Heart left ventricle (tissue), 16 donors: ENCODE results near the gene C1orf50. TPM values are rescaled to one million over a fixed set of nuclear protein-coding genes. Genes with fewer than 3 reads are reported as not detected.

ENCODE experiments used
- ATAC-seq, 4 donors: fragments of 200-7000 bp; cut with Tn5 transposase; one replicate each; pipeline ENCODE4 v1.9.1; 2020 to 2022; ENCODE audit warnings: moderate library complexity in 4 of 4, mild to moderate bottlenecking in 3 of 4, moderate number of reproducible peaks in 1 of 4
- DNase-seq, 5 donors: peaks; one replicate each; pipeline ENCODE4 v3.0.0-alpha.2; 2020
- H3K27ac ChIP-seq, 12 donors: fragments of 200-600 bp; sonication (generic) in 4 of 12; one replicate each; pipeline versions ENCODE4 v1.5.0 to v1.8.0; 2016 to 2022; ENCODE audit warnings: mild to moderate bottlenecking in 2 of 12
- H3K27me3 ChIP-seq, 9 donors: fragments of 200-600 bp; sonication (generic) in 2 of 9; one replicate each; pipeline versions ENCODE4 v1.5.1 to v1.8.0; 2016 to 2022; ENCODE audit warnings: mild to moderate bottlenecking in 3 of 9
- H3K36me3 ChIP-seq, 9 donors: fragments of 200-600 bp; sonication (generic) in 2 of 9; one replicate each; pipeline versions ENCODE4 v1.5.0 to v1.8.0; 2018 to 2022; ENCODE audit warnings: mild to moderate bottlenecking in 2 of 9
- H3K4me1 ChIP-seq, 12 donors: fragments of 200-600 bp; sonication (generic) in 4 of 12; one replicate each; pipeline versions ENCODE4 v1.5.0 to v1.8.0; 2016 to 2022; ENCODE audit warnings: mild to moderate bottlenecking in 3 of 12
- H3K4me3 ChIP-seq, 12 donors: fragments of 200-600 bp; sonication (generic) in 4 of 12; one replicate each; pipeline versions ENCODE4 v1.5.0 to v1.8.0; 2017 to 2022; ENCODE audit warnings: mild to moderate bottlenecking in 9 of 12, moderate library complexity in 4 of 12
- H3K9me3 ChIP-seq, 12 donors: fragments of 200-600 bp; sonication (generic) in 4 of 12; one replicate each; pipeline versions ENCODE4 v1.5.0 to v1.8.0; 2016 to 2022; ENCODE audit warnings: mild to moderate bottlenecking in 1 of 12
- CTCF ChIP-seq, 12 donors: fragments of 200-600 bp; sonication (generic) in 4 of 12; IDR thresholded peaks; one replicate each; pipeline versions ENCODE4 v1.5.0 to v1.8.0; 2018 to 2022; ENCODE audit warnings: antibody characterized with exemption in 12 of 12, mild to moderate bottlenecking in 5 of 12
- POLR2A ChIP-seq, 2 donors: fragments of 450-650 bp; IDR thresholded peaks; one replicate each; pipeline ENCODE4 v1.6.1; 2017; ENCODE audit warnings: antibody characterized with exemption in 2 of 2, mild to moderate bottlenecking in 2 of 2, moderate library complexity in 2 of 2
- WGBS, 4 donors: extraction: QIAGEN DNeasy Blood & Tissue Kit in 2 of 4; methylation state at CpG; one replicate each; pipeline versions ENCODE4 v1.1.5 to v1.1.7; 2013 to 2018; 5-methylcytosine and 5-hydroxymethylcytosine counted together
- intact Hi-C, 10 donors: fragments of 100-400 bp; cut with DNase I; formaldehyde crosslinking; loops; one replicate each; pipeline versions ENCODE4 v1.11.1 to v1.14.2; 2022
- polyA plus RNA-seq, 2 donors: library from polyadenylated mRNA; stranded (reverse); fragments of 200-250 nt; gene quantifications; one replicate each; pipeline ENCODE4 v1.2.3, GENCODE V29; 2013
- total RNA-seq, 9 donors: library from RNA; depleted of rRNA in 2 of 9; stranded (reverse); fragments of >200 nt in 2 of 9; fragmentation: NEBNext Ultra II Directional in 3 of 9; extraction: Animal tissue kit (Norgen Biotek cat#: 25700) in 3 of 9; gene quantifications; one replicate each; pipeline versions ENCODE4 v1.1.0 to v1.2.4, GENCODE V29; 2016 to 2023
- donor health status: ischemic (EF 13 %, LVEDD 7.1; RV severe dilation, severe dysfunction).
- donor health status: healthy with polysubstance abuse.
- donor health status: DM: no; HTN: yes; CAD: no.
- donor health status: DM: no; HTN: no; CAD: no.
- donor health status: ischemic (EF 25% LVEDD 6.9; RV normal size, moderate dysfunction).
- donor health status: ischemic (EF 25% LVEDD 5.7; RV mildly dilated, moderate dysfunction).
- donor health status: healthy.
- donor health status: DM: yes; HTN: yes; CAD: no.
- donor health status: ischemic (EF 35%, LVEDD 5.7; RV mildly dilated, moderate dysfunction).
- donor health status: nonischemic (EF 11% LVEDD 7.7; RV severe dilation, severe dysfunction).
- donor health status: DM: yes; HTN: yes; CAD: no.
- donor health status: PGD.
- donor health status: ischemic (EF 29% LVEDD 5.4; RV normal size, mild dysfunction).
- donor health status: nonischemic (EF 23%, LVEDD 6.1; RV moderate dilation, normal function).

The C1orf50 gene
- total and polyA plus RNA-seq, 11 donors: 3.0 to 9.2 (median 5.6) TPM

- Histone ChIP-seq H3K4me3 (no peak overlapping the region), H3K4me1 (peaks cover 0 to 6% (median 0%) of the 10 kb centered on the region in 12 donors), H3K27me3 (no peaks in the 10 kb centered on the region), H3K36me3 (peaks cover 0 to 32% (median 25%) of the 10 kb centered on the region in 9 donors), H3K9me3 (no peaks in the 10 kb centered on the region), H3K27ac (no peak overlapping the region)
- DNase-seq (no peak), ATAC-seq (no peak)
- intact Hi-C loops: loop anchor here in 6 of 10 donors (10.0 kb wide), 2 partner anchors 399 to 599 kb away; no protein-coding TSS in a partner anchor
- 79 to 82% (median 80%) methylated on average over 21 of the region's 21 CpGs for WGBS, 4 donors
- TF ChIP-seq CTCF (IDR thresholded peaks at IDR 0.05) (no peak), POLR2A (IDR thresholded peaks at IDR 0.05) (no peak)
These were observed 23.5 kb upstream of the C1orf50 start for GRCh38 chr1:42743317-42744147.

DNA sequence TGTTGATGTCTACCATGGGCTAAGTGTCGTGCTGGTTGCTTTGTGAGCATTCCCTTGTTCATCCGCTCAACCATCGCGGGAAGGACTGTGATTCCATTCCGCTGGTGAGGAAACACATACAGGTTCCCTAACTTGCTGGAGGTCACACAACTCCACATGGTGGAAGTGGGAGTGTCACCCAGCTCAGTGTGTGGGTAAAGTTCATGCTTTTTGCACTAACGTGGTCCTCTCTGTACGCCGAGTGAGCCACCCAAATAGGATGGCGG, 23.0 kb upstream of the C1orf50 start:
- no peak for ATAC-seq
- intact Hi-C loops: loop anchor here in 6 of 10 donors (10.0 kb wide), 2 partner anchors 399 to 599 kb away; no protein-coding TSS in a partner anchor
- no peak overlapping the region for H3K27ac ChIP-seq

DNA sequence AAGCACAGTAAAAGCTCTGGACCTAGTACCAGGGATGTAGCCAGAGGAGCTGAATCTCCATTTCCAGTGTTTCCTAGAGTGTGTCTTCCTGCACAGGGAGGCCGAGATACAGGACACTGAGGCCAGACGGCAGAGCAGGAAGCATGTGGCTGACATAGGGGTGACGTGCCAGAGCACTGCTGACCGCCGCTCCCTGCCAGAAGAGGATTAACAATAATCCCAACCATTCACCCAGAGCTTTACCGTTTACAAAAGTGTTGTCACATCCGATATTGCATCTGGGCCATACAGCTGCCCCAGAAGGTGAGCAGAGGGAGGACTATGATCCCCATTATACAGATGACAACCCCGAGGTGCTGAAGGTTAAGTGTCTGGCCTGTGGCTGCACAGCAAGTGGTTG, 21.2 kb upstream of the C1orf50 start:
- no peaks in the 10 kb centered on the region for H3K9me3 ChIP-seq
- WGBS, 4 donors: 60 to 85% (median 77%) methylated on average over 2 to 8 of the region's 8 CpGs
- no peak overlapping the region for H3K4me3 ChIP-seq
- TF ChIP-seq CTCF (IDR thresholded peaks at IDR 0.05): no peak
- TF ChIP-seq POLR2A (IDR thresholded peaks at IDR 0.05): no peak
- peaks cover 0 to 19% (median 0%) of the 10 kb centered on the region in 12 donors for H3K4me1 ChIP-seq
- intact Hi-C loops: loop anchor here (2.0 to 10.0 kb wide), 7 partner anchors 154 to 601 kb away; no protein-coding TSS in a partner anchor
- H3K27me3 ChIP-seq: no peaks in the 10 kb centered on the region
- H3K36me3 ChIP-seq: peaks cover 0 to 52% (median 41%) of the 10 kb centered on the region in 9 donors
- no peak for ATAC-seq
- H3K27ac ChIP-seq: no peak overlapping the region
- DNase-seq: no peak

More for the DNA sequence above, 23.0 kb upstream of the C1orf50 start:
- TF ChIP-seq CTCF (IDR thresholded peaks at IDR 0.05): no peak
- no peak for TF ChIP-seq POLR2A (IDR thresholded peaks at IDR 0.05)
- no peaks in the 10 kb centered on the region for H3K9me3 ChIP-seq
- no peaks in the 10 kb centered on the region for H3K27me3 ChIP-seq
- 89 to 94% (median 92%) methylated on average over 9 of the region's 9 CpGs for WGBS, 4 donors
- H3K4me1 ChIP-seq: peaks cover 0 to 12% (median 0%) of the 10 kb centered on the region in 12 donors
- H3K36me3 ChIP-seq: peaks cover 0 to 38% (median 29%) of the 10 kb centered on the region in 9 donors
- H3K4me3 ChIP-seq: no peak overlapping the region
- no peak for DNase-seq

DNA sequence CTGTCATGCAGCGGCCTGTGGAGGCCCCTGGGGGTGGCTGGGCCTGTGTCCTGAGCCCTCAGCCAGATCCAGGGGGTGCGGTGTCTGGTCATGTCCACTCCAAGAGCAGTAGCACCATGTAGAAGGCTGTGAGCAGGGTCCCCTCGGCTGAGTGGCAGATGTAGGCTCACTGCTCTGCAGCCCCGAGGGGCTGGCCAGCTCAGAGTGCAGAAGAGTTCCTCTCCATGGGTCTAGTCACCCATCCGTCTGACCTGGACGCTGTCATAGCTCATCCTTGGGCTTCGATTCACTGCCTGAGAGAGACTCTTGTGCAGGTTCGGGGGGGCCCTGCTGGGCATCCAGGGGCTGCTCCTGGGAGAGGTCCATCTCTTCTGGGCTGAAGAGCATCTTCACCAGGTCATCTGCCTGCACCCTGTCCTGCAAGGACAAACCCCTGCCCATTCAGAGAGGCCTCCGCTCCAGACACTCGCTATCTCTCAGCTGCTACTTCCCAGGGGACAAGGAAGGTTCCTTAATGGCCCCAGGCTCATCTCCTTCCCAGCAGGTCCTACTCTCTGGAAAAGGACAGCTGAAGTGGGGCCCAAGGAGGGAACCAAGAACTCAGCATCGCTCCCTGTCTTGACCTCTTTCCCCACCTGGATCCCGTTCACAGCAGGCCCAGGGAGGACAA, 20.5 kb upstream of the C1orf50 start:
- H3K27ac ChIP-seq: no peak overlapping the region
- H3K4me3 ChIP-seq: no peak overlapping the region
- no peaks in the 10 kb centered on the region for H3K9me3 ChIP-seq
- DNase-seq: no peak
- TF ChIP-seq CTCF (IDR thresholded peaks at IDR 0.05) (no peak), POLR2A (IDR thresholded peaks at IDR 0.05) (no peak)
- peaks cover 0 to 53% (median 43%) of the 10 kb centered on the region in 9 donors for H3K36me3 ChIP-seq
- H3K4me1 ChIP-seq: peaks cover 0 to 19% (median 0%) of the 10 kb centered on the region in 12 donors
- H3K27me3 ChIP-seq: no peaks in the 10 kb centered on the region
- ATAC-seq: no peak
- intact Hi-C loops: loop anchor here (1.0 to 10.0 kb wide), 8 partner anchors 154 to 602 kb away; no protein-coding TSS in a partner anchor
- 91 to 98% (median 93%) methylated on average over 7 to 12 of the region's 12 CpGs for WGBS, 4 donors
